NCI-H345 treated with DMSO at 0.1 percent for 48 hours (cell line): ENCODE results near the gene ACYP2.
"Not testable (repeated sequence)": the region's sequence is repeated elsewhere in the genome, so short reads cannot be mapped to it uniquely, and the experiment has no call there.

Source experiments
- DNase-seq: peaks from one replicate; lab custom pipeline; 2025; ENCODE audit not compliant: unreplicated experiment; lab: John Stamatoyannopoulos, UW

Gene ACYP2

DNA sequence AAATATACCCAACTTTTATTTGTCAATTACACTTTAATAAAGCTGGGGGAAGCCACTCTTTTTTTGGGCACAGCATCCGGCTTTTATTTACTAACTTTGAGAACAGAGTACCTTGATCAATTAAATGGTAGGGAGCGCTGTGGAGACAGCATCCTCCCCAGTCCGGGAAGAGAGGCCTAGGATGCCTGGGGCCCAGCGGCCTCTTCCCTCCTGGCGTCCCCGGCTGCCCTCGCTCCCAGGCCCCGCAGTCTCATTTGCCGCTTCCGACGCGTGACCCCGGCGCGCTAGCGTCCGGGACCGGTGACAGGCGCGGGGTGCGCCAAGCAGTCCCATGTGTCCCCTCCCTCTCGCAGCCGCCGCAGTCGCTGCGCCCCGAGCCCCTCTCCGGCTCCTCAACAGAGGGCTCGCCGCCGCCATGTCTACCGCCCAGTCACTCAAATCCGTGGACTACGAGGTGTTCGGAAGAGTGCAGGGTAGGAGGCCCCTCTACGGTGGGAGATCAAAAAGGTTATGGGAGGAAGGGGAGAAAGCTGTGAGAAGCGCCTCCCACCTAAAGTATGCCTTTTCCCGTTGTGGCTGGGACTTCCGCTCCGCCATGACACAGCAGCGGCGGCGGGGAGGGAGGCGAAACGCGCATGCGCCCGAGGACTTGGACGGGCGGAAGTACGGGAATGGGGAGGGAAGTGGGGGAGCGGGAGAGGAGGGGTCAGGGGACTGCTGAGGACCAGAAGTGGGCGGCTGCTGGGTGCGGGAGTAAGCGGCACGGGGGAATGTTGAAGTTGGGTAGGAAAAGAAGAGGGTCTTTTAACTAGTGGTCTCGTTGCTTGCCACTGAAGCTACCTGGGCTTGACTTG lies at the start of gene ACYP2:
Gene ACYP2 (plus strand): TSS at position 332 of the 854 bp plus-strand sequence.
- DNase-seq: peak; percentile 87

DNA sequence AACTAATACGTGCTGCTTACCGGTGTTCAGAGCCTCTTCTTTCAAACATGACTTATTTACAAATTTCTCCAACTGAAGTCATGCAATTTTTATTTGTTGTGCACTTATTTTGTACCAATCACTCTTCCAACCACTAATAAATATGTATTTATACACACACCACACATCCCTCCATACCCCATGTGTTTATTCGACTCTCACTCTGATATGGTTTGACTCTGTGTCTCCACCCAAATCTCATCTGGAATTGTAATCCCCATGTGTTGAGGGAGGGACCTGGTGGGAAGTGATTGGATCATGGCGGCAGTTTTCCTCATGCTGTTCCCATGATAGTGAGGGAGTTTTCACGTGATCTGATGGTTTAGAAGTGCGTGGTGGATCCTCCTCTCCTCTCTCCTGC lies 49.5 kb upstream of the ACYP2 start:
- no peak for DNase-seq

DNA sequence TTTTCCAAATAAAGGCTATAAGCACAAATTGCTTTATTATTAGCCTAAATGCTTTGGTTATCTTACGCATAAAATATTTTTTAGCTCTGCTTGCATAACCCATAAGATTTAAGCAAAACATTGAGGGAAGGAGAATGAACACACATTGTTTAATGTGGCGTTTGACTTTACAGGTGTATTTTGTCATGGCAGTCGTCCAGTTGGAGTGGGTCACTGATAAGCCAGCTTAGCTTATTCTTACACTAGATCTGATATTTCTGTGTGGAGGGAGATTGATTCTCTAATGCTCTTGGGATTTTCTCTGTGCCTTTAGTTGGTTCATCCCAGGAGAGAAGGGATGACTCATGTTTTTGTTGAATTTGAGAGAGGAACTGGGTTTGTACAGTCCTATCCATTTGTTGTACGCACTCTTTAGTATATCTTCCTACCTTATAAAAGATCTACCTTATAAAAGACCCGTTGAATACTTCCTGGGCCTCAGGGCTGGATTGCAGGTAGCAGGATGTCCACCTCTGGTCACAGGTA lies 47.5 kb upstream of the ACYP2 start:
- no peak for DNase-seq

DNA sequence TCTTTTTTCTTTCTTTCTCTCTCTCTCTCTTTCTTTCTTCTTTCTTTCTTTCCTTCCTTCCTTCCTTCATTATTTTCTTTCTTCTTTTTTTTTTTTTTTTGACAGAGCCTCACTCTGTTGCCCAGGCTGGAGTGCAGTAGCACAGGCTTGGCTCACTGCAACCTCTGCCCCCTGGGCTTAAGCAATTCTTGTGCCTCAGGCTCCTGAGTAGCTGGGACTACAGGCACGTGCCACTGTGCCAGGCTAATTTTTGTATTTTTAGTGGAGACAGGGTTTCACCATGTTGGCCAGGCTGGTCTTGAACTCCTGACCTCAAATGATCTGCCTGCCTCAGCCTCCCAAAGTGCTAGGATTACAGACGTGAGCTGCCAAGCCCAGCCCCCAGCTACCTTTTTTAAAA lies 42.9 kb upstream of the ACYP2 start:
- not testable (repeated sequence) for DNase-seq

- no peak for DNase-seq
Observed at GRCh38 chr2:54073796-54074195, 41.6 kb upstream of the ACYP2 start.

GRCh38 chr2:54074606-54075341 lies 40.6 kb upstream of the ACYP2 start:
- DNase-seq: no peak

GRCh38 chr2:54076586-54076985 lies 38.8 kb upstream of the ACYP2 start:
- DNase-seq: no peak

GRCh38 chr2:54077088-54077900 lies 38.1 kb upstream of the ACYP2 start:
- no peak for DNase-seq

DNA sequence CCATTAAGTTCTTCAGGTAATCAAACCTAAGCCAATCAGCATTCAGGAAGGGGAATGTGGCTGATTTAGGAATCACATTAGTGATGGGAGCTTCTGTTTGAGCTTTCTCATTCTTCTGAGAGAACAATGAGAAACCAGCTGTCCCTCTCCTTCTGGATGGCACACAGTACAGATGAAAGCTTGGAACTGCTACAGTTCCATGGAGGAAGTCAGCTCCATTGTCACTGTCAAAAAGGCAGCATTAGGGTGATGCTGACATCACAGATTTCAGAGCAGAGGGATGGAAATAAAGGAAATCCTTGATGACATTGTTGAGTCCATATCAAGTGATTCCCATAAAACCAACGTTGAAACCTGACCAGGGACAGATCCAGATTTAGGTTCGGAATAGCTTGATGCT lies 36.1 kb upstream of the ACYP2 start:
- no peak for DNase-seq

DNA sequence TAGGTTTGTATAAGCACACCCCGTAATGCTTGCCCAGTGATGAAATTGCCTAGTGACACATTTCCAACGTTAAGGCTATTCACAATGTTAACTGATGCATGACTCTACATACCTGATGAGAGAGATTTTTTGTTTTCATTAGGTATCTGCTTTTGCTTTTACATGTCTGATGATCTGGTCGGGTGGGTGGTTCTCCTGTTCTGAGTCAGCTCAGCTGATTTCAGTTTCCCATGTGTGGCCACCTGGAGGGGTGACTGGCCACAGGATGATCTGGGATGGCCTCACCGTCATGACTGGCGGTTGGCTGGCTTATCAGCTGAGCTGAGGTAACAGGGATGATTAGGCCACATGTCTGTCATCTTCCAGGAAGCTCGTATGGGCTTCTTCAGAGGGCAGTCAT lies 33.8 kb upstream of the ACYP2 start:
- DNase-seq: peak; percentile 57

- DNase-seq: no peak
Observed at GRCh38 chr2:54083021-54083420, 32.4 kb upstream of the ACYP2 start.

DNA sequence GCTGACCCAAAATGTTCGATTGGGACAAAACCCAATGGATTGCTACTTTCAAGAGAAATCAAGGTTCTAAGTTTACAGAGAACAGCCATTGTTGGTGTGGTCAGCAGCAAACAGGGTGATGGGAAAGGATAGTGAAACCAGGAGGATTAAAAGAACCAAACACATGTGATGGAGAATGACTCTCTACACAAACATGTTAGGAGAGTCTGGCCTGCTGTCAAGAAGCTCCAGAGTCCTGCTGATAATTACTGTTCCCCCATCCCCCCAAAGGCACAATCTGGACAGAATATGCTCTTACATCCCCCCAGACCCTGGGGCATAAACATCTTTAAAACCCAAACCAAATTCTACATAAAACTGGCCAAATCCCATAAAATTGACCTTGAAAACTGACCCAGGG lies 32.0 kb upstream of the ACYP2 start:
- no peak for DNase-seq

DNA sequence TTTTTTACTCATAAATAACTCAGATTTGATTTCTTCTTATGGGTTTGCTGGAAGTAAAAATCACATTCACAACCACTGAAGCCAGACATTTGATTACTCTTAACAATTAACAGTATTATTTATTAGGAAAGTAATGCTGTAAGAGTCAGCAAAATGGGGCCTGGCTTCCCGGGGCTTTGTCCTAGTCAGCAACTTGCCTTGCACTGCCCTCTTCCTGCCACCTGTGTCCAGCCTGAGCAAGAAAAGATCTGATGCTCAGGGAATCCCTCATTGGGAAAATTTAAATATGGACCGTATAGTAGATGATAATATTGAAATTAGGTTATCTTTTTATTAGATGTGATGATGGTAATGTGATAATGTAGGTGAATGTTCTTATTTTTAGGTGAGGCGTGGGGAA lies 30.8 kb upstream of the ACYP2 start:
- DNase-seq: no peak

- no peak for DNase-seq
Observed at GRCh38 chr2:54085069-54085468, 30.3 kb upstream of the ACYP2 start.

GRCh38 chr2:54086157-54086556 lies 29.3 kb upstream of the ACYP2 start:
- no peak for DNase-seq

DNA sequence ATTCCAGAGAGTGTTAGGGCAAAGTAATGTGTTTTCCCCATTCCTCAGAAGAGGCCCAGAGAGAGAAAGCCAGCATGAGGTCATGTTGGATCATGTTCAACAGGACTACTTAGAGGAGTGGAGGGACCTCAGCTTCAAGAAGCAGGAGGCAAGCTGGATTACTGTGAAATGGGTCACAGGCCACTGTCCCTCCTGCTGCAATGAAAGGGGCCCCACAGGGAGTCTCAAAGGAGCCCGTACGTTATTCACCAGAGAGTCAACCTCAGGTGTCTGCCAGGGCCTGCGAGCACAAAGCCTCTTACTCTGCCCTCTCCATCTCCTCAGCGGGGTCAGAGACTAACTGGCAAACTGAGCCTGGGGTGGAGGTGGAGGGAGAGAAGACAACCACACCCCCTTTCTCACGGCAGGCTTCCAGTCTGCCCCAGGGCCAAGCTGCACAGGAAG lies 27.2 kb upstream of the ACYP2 start:
- DNase-seq: no peak

DNA sequence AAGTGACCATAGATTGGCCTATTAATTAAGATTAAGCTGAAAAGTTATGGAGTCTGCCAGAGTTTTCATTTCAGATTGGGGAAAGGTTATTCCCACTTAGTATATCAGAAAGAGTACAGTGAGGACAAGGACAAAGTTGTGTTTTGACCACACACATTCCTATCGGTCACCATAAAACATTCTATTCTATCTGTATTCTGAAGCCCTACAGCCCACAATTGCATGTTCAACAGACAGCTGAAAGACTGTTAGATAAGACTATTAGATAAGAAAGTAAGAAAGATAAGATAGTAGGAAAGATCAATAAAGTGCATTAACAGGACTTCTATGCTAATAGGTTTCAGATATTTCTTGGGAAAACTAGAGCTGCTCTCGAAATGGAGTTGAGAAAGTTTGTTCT lies 26.7 kb upstream of the ACYP2 start:
- no peak for DNase-seq

GRCh38 chr2:54090521-54091117 lies 24.8 kb upstream of the ACYP2 start:
- no peak for DNase-seq

- DNase-seq: no peak
Observed at GRCh38 chr2:54092940-54093339, 22.5 kb upstream of the ACYP2 start.

- not testable (repeated sequence) for DNase-seq
Observed at GRCh38 chr2:54095406-54095805, 20.0 kb upstream of the ACYP2 start.

GRCh38 chr2:54096141-54096540 lies 19.3 kb upstream of the ACYP2 start:
- not testable (repeated sequence) for DNase-seq
